Measurements from ENCODE around the gene HPF1. TPM values are rescaled to one million over a fixed set of nuclear protein-coding genes. Genes with fewer than 3 reads are reported as not detected.

HPF1 gene
- total RNA-seq, 4 donors from 2014 or later = 8.7 to 32.4 (median 20.3) TPM

DNA sequence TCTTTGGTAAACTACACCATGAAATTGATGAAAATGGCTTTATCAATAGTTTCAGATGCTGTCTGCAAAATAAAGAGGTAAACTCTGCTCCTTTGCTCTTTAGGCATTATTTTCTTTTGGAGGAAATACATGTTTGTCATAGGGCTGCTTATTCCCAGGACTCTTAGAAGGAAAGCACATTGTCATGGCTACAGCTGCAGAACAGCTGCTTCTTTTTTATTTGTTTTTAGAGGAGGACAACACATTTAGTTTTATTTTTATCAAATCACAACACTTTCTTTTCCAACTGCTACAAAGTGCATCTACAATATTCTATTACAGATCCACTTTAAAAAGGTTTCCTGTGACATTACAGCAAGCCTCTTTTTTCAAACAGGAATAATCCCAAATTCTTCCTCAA, 12.7 kb upstream of the HPF1 start:
- intact Hi-C loops (cut with DNase I; ENCODE audit: low total_unique reads) = no loop called here
- DNase-seq (ENCODE audit: low spot score in 2 of 2) = no peak
- no peak for TF ChIP-seq POLR2A (IDR thresholded peaks at IDR 0.05)
- TF ChIP-seq, protein P1, sequence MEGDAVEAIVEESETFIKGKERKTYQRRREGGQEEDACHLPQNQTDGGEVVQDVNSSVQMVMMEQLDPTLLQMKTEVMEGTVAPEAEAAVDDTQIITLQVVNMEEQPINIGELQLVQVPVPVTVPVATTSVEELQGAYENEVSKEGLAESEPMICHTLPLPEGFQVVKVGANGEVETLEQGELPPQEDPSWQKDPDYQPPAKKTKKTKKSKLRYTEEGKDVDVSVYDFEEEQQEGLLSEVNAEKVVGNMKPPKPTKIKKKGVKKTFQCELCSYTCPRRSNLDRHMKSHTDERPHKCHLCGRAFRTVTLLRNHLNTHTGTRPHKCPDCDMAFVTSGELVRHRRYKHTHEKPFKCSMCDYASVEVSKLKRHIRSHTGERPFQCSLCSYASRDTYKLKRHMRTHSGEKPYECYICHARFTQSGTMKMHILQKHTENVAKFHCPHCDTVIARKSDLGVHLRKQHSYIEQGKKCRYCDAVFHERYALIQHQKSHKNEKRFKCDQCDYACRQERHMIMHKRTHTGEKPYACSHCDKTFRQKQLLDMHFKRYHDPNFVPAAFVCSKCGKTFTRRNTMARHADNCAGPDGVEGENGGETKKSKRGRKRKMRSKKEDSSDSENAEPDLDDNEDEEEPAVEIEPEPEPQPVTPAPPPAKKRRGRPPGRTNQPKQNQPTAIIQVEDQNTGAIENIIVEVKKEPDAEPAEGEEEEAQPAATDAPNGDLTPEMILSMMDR (IDR thresholded peaks at IDR 0.05) = no peak
- H3K4me3 ChIP-seq (ENCODE audit: low read depth, poor library complexity, severe bottlenecking) = no peak overlapping the region

DNA sequence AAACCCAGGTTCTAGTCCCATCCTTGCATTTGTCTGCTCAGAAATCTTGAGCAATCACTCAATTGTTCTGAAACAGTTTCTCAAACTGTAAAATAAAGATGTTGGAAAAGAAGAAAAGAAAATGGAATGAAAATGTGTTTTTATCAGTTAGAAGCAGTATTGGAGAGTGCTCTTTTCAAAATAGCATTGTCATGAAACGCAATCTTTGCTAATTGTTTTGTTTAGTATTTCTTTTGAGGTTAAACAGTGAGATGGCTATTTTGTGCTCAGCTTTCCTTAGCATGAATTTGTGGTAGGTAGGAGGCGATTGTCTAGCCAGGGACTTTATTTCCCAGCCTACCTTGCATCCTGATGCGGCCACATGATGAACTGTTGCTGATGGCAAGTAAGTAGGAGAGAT, 10.6 kb upstream of the HPF1 start:
- no peak for DNase-seq (ENCODE audit: low spot score in 2 of 2)
- intact Hi-C loops (cut with DNase I; ENCODE audit: low total_unique reads) = no loop called here
- no peak overlapping the region for H3K4me3 ChIP-seq (ENCODE audit: low read depth, poor library complexity, severe bottlenecking)
- TF ChIP-seq, protein P1 (IDR thresholded peaks at IDR 0.05) = no peak
- no peak for TF ChIP-seq POLR2A (IDR thresholded peaks at IDR 0.05)
- 91% methylated on average over 3 of the region's 3 CpGs for WGBS, 2 donors

DNA sequence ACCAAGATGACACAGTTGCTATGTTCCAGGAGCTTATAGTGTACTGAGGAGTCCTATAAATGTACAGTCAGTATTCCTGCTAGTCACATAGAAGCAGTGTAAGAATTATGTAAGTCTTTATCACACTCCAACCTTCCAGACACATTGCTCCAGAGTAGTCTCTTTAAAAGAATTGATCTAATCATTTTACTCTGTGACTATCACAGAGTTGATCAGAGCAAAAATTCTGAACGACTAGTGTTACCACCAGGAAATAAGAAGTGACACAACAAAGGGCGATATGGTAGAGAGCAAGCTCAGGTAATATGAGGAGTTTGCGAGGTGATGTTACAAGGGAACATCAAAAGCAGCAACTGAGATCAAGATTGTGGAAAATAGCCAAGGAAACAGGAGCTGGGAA, 9.0 kb upstream of the HPF1 start:
- no peak overlapping the region for H3K4me3 ChIP-seq (ENCODE audit: low read depth, poor library complexity, severe bottlenecking)
- WGBS, 2 donors = 67 to 70% methylated on average over 3 of the region's 3 CpGs
- intact Hi-C loops (cut with DNase I; ENCODE audit: low total_unique reads) = no loop called here
- DNase-seq (ENCODE audit: low spot score in 2 of 2) = no peak
- TF ChIP-seq POLR2A (IDR thresholded peaks at IDR 0.05) = no peak
- TF ChIP-seq, protein P1 (IDR thresholded peaks at IDR 0.05) = no peak

DNA sequence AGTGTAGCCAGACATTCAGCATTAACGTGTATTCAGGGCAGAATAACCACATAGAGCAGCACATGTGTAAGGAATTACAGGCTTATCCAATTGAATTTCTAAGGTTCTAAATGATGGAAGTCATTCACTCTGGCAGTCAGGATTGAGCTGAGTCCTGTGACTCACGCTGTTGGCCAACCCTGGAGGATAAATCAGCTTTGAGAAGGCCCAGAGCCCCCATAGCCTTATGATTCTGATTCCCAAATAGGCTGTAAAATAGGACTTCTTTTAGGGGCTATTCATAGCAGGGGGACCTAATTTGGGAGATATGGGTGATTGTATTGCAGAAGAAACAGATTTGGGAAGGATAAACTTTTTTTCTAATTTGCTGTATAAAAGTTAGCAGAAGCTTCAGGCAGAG, 8.1 kb upstream of the HPF1 start:
- no peak for DNase-seq (ENCODE audit: low spot score in 2 of 2)
- TF ChIP-seq, protein P1 (IDR thresholded peaks at IDR 0.05) = no peak
- TF ChIP-seq POLR2A (IDR thresholded peaks at IDR 0.05) = no peak
- H3K4me3 ChIP-seq (ENCODE audit: low read depth, poor library complexity, severe bottlenecking) = no peak overlapping the region
- WGBS, 2 donors = 57 to 71% methylated on average over 2 of the region's 2 CpGs
- intact Hi-C loops (cut with DNase I; ENCODE audit: low total_unique reads) = no loop called here

DNA sequence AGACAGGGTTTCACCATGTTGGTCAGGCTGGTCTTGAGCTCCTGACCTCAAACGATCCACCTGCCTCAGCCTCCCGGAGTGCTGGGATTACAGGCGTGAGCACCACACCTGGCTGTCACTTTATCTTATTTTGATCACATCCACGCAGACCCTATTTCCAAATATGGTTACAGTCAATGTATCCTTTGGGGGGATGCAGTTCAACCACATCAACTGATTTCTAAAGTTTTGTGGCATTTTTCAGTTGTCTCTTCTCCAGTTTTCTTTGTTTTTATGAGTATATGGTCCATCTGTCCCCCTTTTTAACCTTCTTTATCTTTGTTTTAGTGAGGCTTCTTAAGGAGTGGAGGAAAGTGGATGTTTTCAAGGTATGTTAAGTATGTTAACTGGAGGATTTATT, 4.1 kb upstream of the HPF1 start:
- DNase-seq (ENCODE audit: low spot score in 2 of 2) = no peak
- intact Hi-C loops (cut with DNase I; ENCODE audit: low total_unique reads) = no loop called here
- 59 to 62% methylated on average over 4 of the region's 4 CpGs for WGBS, 2 donors
- no peak overlapping the region for H3K4me3 ChIP-seq (ENCODE audit: low read depth, poor library complexity, severe bottlenecking)
- TF ChIP-seq POLR2A (IDR thresholded peaks at IDR 0.05) = no peak
- TF ChIP-seq, protein P1 (IDR thresholded peaks at IDR 0.05) = no peak

DNA sequence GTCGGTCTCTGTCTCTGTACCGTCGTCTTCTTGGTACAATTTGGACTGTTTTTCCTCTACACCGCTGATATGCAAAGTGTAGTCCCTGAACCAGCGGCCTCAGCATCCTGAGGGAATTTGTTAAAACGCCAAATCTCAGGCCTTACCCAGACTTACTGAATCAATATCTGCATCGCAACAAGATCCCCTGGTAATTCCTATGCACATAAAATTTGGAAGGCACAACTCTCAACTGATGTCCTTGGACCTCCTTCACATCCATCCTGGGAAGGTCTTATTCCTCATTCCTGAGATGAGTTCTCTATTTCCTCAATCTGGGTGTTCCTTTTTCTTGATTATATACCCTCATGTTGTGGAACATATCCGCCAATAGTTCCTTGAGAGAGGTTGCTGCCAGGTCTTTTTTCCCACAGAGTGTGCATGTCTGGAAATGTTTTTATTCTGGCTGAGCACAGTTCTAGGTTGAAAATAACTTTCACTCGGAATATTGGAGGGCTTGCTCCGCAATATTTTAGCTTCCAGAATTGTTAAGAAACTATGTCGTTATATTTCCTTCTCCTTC, 738 bp upstream of the HPF1 start:
- 31 to 36% methylated on average over 11 of the region's 11 CpGs for WGBS, 2 donors

More for the DNA sequence above, 738 bp upstream of the HPF1 start:
- intact Hi-C loops (cut with DNase I; ENCODE audit: low total_unique reads) = no loop called here
- H3K4me3 ChIP-seq (ENCODE audit: low read depth, poor library complexity, severe bottlenecking) = no peak overlapping the region
- TF ChIP-seq, protein P1 (IDR thresholded peaks at IDR 0.05) = no peak
- TF ChIP-seq POLR2A (IDR thresholded peaks at IDR 0.05) = no peak
- DNase-seq (ENCODE audit: low spot score in 2 of 2) = no peak
